RWPE2 (cell line): ENCODE results near the gene TRIML1.

ENCODE experiments used
- ATAC-seq: fragments of 200-7000 bp; cut with Tn5 transposase; 3 replicates; pipeline ENCODE4 v1.9.1; 2021; ENCODE audit warnings: low read depth
- DNase-seq: peaks from one replicate; pipeline ENCODE4 v3.0.0-alpha.2; 2020; ENCODE audit warnings: low spot score
- H3K27ac ChIP-seq: fragments of 450-650 bp; 2 replicates; pipeline ENCODE4 v1.5.1; 2017; ENCODE audit warnings: mild to moderate bottlenecking; ENCODE audit not compliant: poor library complexity, severe bottlenecking
- H3K27me3 ChIP-seq: fragments of 250-450 bp; sonication (Bioruptor Pico); 2 replicates; pipeline ENCODE4 v1.5.1; 2021; ENCODE audit warnings: mild to moderate bottlenecking, moderate library complexity; ENCODE audit not compliant: insufficient read depth, poor library complexity, severe bottlenecking
- H3K36me3 ChIP-seq: fragments of 250-450 bp; sonication (Bioruptor Pico); 2 replicates; pipeline ENCODE4 v1.5.1; 2020; ENCODE audit warnings: low read depth, mild to moderate bottlenecking, moderate library complexity
- H3K4me1 ChIP-seq: fragments of 250-450 bp; sonication (Bioruptor Pico); 2 replicates; pipeline ENCODE4 v1.5.1; 2021; ENCODE audit warnings: mild to moderate bottlenecking, moderate library complexity; ENCODE audit not compliant: insufficient read depth, poor library complexity, severe bottlenecking
- H3K4me3 ChIP-seq: fragments of 250-450 bp; sonication (Bioruptor Pico); 2 replicates; pipeline ENCODE4 v1.5.1; 2021; ENCODE audit warnings: mild to moderate bottlenecking, moderate library complexity; ENCODE audit not compliant: severe bottlenecking
- H3K9me3 ChIP-seq: fragments of 250-450 bp; sonication (Bioruptor Pico); 2 replicates; pipeline ENCODE4 v1.5.1; 2021; ENCODE audit warnings: mild to moderate bottlenecking, moderate library complexity; ENCODE audit not compliant: severe bottlenecking
- TF ChIP-seq, protein P1 (sequence below): fragments of 450-650 bp; IDR thresholded peaks from one replicate; pipeline ENCODE4 v1.5.1; 2017; ENCODE audit warnings: mild to moderate bottlenecking, moderate library complexity; ENCODE audit not compliant: poor library complexity, severe bottlenecking

Gene TRIML1

DNA sequence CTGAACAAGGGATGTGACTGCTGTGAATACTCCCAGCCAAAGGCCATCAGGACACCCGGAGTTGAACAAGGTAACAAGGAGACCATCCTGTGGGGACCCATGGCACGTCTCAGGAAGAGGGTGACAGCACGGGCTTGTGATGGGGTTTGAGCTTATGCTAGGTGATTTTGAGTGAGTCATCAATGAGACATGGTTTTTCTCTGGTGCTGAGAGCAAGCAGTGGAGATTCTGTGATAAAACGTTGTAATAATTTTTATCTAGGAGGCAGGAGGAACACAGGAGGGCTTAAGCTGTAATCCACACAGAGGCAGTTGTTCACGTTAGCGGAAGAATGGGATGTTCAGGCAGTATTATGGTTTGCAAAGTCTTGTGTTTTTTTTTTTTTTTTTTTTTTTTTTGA is 36.0 kb downstream of the TRIML1 start:
- H3K27me3 ChIP-seq: no peaks in the 10 kb centered on the region
- no peaks in the 10 kb centered on the region for H3K36me3 ChIP-seq
- no peak overlapping the region for H3K4me3 ChIP-seq
- TF ChIP-seq, protein P1, sequence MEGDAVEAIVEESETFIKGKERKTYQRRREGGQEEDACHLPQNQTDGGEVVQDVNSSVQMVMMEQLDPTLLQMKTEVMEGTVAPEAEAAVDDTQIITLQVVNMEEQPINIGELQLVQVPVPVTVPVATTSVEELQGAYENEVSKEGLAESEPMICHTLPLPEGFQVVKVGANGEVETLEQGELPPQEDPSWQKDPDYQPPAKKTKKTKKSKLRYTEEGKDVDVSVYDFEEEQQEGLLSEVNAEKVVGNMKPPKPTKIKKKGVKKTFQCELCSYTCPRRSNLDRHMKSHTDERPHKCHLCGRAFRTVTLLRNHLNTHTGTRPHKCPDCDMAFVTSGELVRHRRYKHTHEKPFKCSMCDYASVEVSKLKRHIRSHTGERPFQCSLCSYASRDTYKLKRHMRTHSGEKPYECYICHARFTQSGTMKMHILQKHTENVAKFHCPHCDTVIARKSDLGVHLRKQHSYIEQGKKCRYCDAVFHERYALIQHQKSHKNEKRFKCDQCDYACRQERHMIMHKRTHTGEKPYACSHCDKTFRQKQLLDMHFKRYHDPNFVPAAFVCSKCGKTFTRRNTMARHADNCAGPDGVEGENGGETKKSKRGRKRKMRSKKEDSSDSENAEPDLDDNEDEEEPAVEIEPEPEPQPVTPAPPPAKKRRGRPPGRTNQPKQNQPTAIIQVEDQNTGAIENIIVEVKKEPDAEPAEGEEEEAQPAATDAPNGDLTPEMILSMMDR: no peak
- H3K4me1 ChIP-seq: peaks cover 15% of the 10 kb centered on the region
- 0 out of 3 replicates have a peak, but pooled peaks have one; percentile 32 for ATAC-seq
- H3K27ac ChIP-seq: no peak overlapping the region
- DNase-seq: no peak
- no peaks in the 10 kb centered on the region for H3K9me3 ChIP-seq

DNA sequence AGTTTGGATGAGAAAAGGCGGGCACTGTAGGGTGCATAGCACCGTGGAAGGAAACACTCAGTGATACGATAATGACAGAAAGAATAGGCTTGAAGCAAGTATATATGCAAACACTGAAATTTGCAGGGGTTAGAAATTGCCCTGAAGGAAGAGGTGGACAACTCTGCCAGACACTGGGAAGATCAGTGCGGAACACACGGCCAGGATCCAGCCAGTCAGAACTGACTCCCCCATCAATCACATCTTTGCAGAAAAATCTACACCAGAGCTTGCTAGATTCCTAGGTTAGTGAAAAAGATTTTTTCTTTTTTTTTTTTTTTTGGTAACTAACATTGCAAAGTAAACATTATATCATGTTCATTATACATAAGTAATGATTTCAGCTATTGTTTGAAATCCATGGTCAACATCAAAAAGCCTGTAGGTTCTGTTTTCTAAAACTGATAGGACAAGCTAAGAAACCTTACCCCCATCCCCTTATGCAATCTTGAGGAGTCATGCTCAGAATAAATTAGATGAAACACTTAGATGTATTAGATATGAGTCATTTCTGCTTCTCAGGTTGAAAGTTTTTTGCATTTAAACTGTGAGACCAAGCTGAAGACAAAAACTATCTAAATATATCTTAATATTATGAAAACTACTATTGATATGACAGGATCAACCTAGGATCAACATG is 38.9 kb downstream of the TRIML1 start:
- H3K4me1 ChIP-seq: peaks cover 23% of the 10 kb centered on the region
- no peaks in the 10 kb centered on the region for H3K36me3 ChIP-seq
- no peak overlapping the region for H3K4me3 ChIP-seq
- H3K27ac ChIP-seq: peak overlapping the region; percentile 51
- no peak for DNase-seq
- no peaks in the 10 kb centered on the region for H3K9me3 ChIP-seq
- no peaks in the 10 kb centered on the region for H3K27me3 ChIP-seq
- peak; percentile 64 for ATAC-seq
- TF ChIP-seq, protein P1: no peak

DNA sequence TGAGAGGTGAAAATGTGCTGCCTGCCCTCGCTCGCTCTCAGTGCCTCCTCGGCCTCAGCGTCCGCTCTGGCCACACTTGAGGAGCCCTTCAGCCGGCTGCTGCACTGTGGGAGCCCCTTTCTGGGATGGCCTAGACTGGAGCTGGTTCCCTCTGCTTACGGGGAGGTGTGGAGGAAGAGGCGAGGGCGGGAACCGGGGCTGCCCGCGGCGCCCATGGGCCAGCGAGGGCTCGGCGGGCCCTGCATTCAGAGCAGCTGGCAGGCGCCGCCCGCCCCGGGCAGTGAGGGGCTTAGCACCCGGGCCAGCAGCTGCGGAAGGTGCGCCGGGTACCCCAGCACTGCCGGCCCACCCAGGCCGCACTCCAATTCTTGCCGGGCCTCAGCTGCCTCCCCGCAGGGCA is 39.6 kb downstream of the TRIML1 start:
- Histone ChIP-seq H3K36me3 (no peaks in the 10 kb centered on the region), H3K27ac (peak overlapping the region; percentile 51), H3K27me3 (no peaks in the 10 kb centered on the region), H3K4me3 (no peak overlapping the region), H3K9me3 (no peaks in the 10 kb centered on the region), H3K4me1 (peaks cover 23% of the 10 kb centered on the region)
- ATAC-seq (no peak), DNase-seq (no peak)
- TF ChIP-seq, protein P1: no peak

DNA sequence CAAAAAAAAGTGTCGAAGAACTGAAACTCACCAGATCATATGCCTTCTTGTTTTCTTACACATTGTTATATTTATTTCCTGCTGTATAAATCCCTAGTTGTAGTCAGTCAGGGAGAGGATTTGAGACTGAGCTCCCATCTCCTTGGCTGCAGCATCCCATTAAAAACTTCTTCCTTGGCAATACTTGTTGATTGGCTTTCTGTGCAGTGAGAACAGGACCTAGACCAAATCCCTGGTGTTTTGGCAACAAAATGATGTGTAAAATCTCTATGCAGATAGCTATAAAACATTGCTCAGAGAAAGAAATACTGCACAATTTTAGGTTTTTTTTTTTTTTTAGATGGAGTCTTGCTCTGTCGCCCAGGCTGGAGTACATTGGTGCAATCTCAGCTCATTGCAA is 47.9 kb downstream of the TRIML1 start:
- Histone ChIP-seq H3K4me1 (peaks cover 5% of the 10 kb centered on the region), H3K4me3 (no peak overlapping the region), H3K27me3 (no peaks in the 10 kb centered on the region), H3K9me3 (no peaks in the 10 kb centered on the region), H3K36me3 (no peaks in the 10 kb centered on the region), H3K27ac (no peak overlapping the region)
- DNase-seq: no peak
- no peak for ATAC-seq
- TF ChIP-seq, protein P1: no peak

DNA sequence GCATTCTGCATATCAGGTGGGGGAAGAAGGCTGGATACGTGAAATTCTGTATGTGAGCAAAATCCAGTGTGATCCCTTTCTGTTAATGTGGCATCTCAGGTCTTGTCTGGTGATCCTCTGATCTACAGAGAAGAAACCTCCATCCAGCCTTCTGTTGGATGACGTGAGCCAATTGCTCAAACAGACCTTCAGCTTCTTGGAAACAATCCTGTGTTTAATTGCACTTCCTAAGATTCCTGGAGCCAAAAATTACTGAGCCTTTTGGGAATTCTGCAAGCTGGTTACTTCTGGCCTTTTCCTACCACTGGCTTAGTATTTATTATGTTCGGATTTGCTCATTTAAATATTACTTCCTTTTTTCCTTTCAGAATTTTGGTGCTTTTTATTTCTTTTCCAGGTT is 51.2 kb downstream of the TRIML1 start:
- TF ChIP-seq, protein P1: no peak
- Histone ChIP-seq H3K4me1 (no peaks in the 10 kb centered on the region), H3K27ac (no peak overlapping the region), H3K4me3 (no peak overlapping the region), H3K36me3 (no peaks in the 10 kb centered on the region), H3K9me3 (no peaks in the 10 kb centered on the region), H3K27me3 (no peaks in the 10 kb centered on the region)
- no peak for ATAC-seq
- DNase-seq: no peak
